H1 (cell line): ENCODE results near the gene LTBR. TPM values are rescaled to one million over a fixed set of nuclear protein-coding genes. Genes with fewer than 3 reads are reported as not detected.

Source experiments
- CTCF ChIA-PET: fragments of 300-600 bp; sonication (Branson Sonifier 250); formaldehyde crosslinking; loops from one replicate; lab custom pipeline; 2021; ENCODE audit not compliant: partially characterized antibody; lab: Charles Lee
- POLR2A ChIA-PET: fragments of 300-600 bp; sonication (Branson Sonifier 250); formaldehyde crosslinking; loops from one replicate; lab custom pipeline; 2021; ENCODE audit warnings: inconsistent platforms; ENCODE audit not compliant: partially characterized antibody; lab: Charles Lee
- DNase-seq, 2 experiments: peaks; one replicate each; pipeline versions ENCODE4 v3.0.0 to v3.0.0-alpha.2; 2010 to 2022; ENCODE audit warnings: low spot score in 2 of 2, low read depth in 1 of 2, mixed read lengths in 1 of 2
- FAIRE-seq: peaks from 2 replicates; lab custom pipeline; 2011; peaks lifted over from hg19 to GRCh38; lab: Jason Lieb, UNC
- H2AFZ ChIP-seq: 2 replicates; pipeline ENCODE4 v1.8.1; 2012; ENCODE audit warnings: low read length, inconsistent platforms
- H2AK5ac ChIP-seq: 2 replicates; pipeline ENCODE4 v1.6.1; 2013; ENCODE audit warnings: low read depth, low read length
- H2BK120ac ChIP-seq: replicated peaks from 2 replicates; pipeline ENCODE3; 2013; ENCODE audit warnings: low read depth, low read length, inconsistent platforms
- H2BK12ac ChIP-seq: 2 replicates; pipeline ENCODE4 v1.6.1; 2013; ENCODE audit warnings: low read depth, low read length
- H2BK15ac ChIP-seq: 2 replicates; pipeline ENCODE4 v1.6.1; 2013; ENCODE audit warnings: low read length
- H2BK20ac ChIP-seq: 2 replicates; pipeline ENCODE4 v1.6.1; 2013; ENCODE audit warnings: low read length
- H2BK5ac ChIP-seq: 2 replicates; pipeline ENCODE4 v1.6.1; 2013; ENCODE audit warnings: low read depth, low read length
- H3K14ac ChIP-seq: 2 replicates; pipeline ENCODE4 v1.6.1; 2013; ENCODE audit warnings: inconsistent platforms; ENCODE audit not compliant: insufficient read length
- H3K18ac ChIP-seq: 2 replicates; pipeline ENCODE4 v1.6.1; 2013; ENCODE audit warnings: low read length; ENCODE audit errors: extremely low read depth
- H3K23ac ChIP-seq: 2 replicates; pipeline ENCODE4 v1.6.1; 2013; ENCODE audit warnings: inconsistent platforms; ENCODE audit not compliant: insufficient read length
- H3K23me2 ChIP-seq: 2 replicates; pipeline ENCODE4 v1.6.1; 2013; ENCODE audit warnings: low read depth, low read length
- H3K27ac ChIP-seq: 2 replicates; pipeline ENCODE4 v1.6.1; 2011; ENCODE audit warnings: low read depth, low read length, inconsistent platforms
- H3K27me3 ChIP-seq, 4 experiments: replicated peaks in 1 of 4; 1 replicate in 1 of 4; 2 replicates in 3 of 4; pipeline versions ENCODE4 v1.6.1 to v1.8.1; 2011 to 2013; ENCODE audit warnings: low read length in 3 of 4, mild to moderate bottlenecking in 3 of 4, inconsistent platforms in 2 of 4, mixed read lengths in 2 of 4, moderate library complexity in 1 of 4; ENCODE audit not compliant: control insufficient read depth in 3 of 4, insufficient read depth in 3 of 4; ENCODE audit errors: extremely low read depth in 1 of 4
- H3K36me3 ChIP-seq, 4 experiments: 2 replicates each; pipeline versions ENCODE4 v1.6.1 to v1.8.1; 2011 to 2013; ENCODE audit warnings: mild to moderate bottlenecking in 4 of 4, low read length in 3 of 4, moderate library complexity in 2 of 4, control low read depth in 1 of 4, inconsistent platforms in 1 of 4; ENCODE audit not compliant: insufficient read depth in 4 of 4, control insufficient read depth in 2 of 4
- H3K4ac ChIP-seq: replicated peaks from 2 replicates; pipeline ENCODE3; 2013; ENCODE audit warnings: low read length, low read depth, mixed read lengths, inconsistent platforms; ENCODE audit not compliant: insufficient read length
- H3K4me1 ChIP-seq, 4 experiments: replicated peaks in 1 of 4; 1 replicate in 1 of 4; 2 replicates in 3 of 4; pipeline versions ENCODE4 v1.6.1 to v1.8.1; 2011 to 2013; ENCODE audit warnings: low read length in 3 of 4, inconsistent platforms in 2 of 4, mixed read lengths in 1 of 4; ENCODE audit not compliant: insufficient read depth in 4 of 4, control insufficient read depth in 3 of 4
- H3K4me2 ChIP-seq, 2 experiments: 2 replicates each; pipeline versions ENCODE4 v1.6.1 to v1.8.1; 2011 to 2013; ENCODE audit warnings: low read depth in 2 of 2, low read length in 2 of 2, control low read depth in 1 of 2, inconsistent platforms in 1 of 2, mild to moderate bottlenecking in 1 of 2; ENCODE audit not compliant: insufficient read depth in 1 of 2
- H3K4me3 ChIP-seq, 4 experiments: fragments of 200-600, 300-600 bp in 1 of 4; sonication (generic), shearing (Covaris generic), sonication (Bioruptor Twin) in 1 of 4; 2 replicates each; pipeline versions ENCODE4 v1.5.1 to v1.8.1; 2011 to 2016; ENCODE audit warnings: low read length in 4 of 4, low read depth in 3 of 4, control low read depth in 2 of 4, inconsistent platforms in 2 of 4, mild to moderate bottlenecking in 2 of 4, mixed read lengths in 1 of 4, moderate library complexity in 1 of 4; ENCODE audit not compliant: insufficient read depth in 2 of 4; ENCODE audit errors: extremely low read depth in 1 of 4
- H3K56ac ChIP-seq: replicated peaks from 2 replicates; pipeline ENCODE3; 2013; ENCODE audit warnings: low read depth, mild to moderate bottlenecking, mixed read lengths, low read length, inconsistent platforms; ENCODE audit not compliant: insufficient read length
- H3K79me1 ChIP-seq: 2 replicates; pipeline ENCODE4 v1.6.1; 2013; ENCODE audit warnings: low read depth, low read length, control low read depth
- H3K79me2 ChIP-seq, 2 experiments: 2 replicates each; pipeline versions ENCODE4 v1.6.1 to v1.8.1; 2012 to 2013; ENCODE audit warnings: low read length in 2 of 2, mild to moderate bottlenecking in 2 of 2, inconsistent platforms in 1 of 2; ENCODE audit not compliant: insufficient read depth in 2 of 2, control insufficient read depth in 1 of 2
- H3K9ac ChIP-seq, 4 experiments: replicated peaks in 1 of 4; 1 replicate in 1 of 4; 2 replicates in 3 of 4; pipeline versions ENCODE4 v1.6.1 to v1.8.1; 2011 to 2013; ENCODE audit warnings: low read depth in 3 of 4, low read length in 3 of 4, control low read depth in 2 of 4, mild to moderate bottlenecking in 2 of 4, moderate library complexity in 2 of 4, inconsistent platforms in 1 of 4; ENCODE audit errors: extremely low read depth in 1 of 4
- H3K9me3 ChIP-seq, 2 experiments: 2 replicates each; pipeline versions ENCODE4 v1.6.1 to v1.8.1; 2012 to 2013; ENCODE audit warnings: mild to moderate bottlenecking in 2 of 2, moderate library complexity in 2 of 2, control low read depth in 1 of 2, inconsistent platforms in 1 of 2, low read depth in 1 of 2, low read length in 1 of 2, mixed read lengths in 1 of 2; ENCODE audit not compliant: insufficient read depth in 2 of 2
- H4K20me1 ChIP-seq, 2 experiments: replicated peaks in 1 of 2; 2 replicates each; pipeline versions ENCODE3 to v1.8.1; 2011 to 2013; ENCODE audit warnings: inconsistent platforms in 2 of 2, low read length in 2 of 2, mild to moderate bottlenecking in 1 of 2; ENCODE audit not compliant: insufficient read depth in 2 of 2, control insufficient read depth in 1 of 2
- H4K5ac ChIP-seq: 2 replicates; pipeline ENCODE4 v1.6.1; 2013; ENCODE audit warnings: low read length, low read depth, mixed read lengths, inconsistent platforms; ENCODE audit not compliant: insufficient read length
- H4K8ac ChIP-seq: 2 replicates; pipeline ENCODE4 v1.8.0; 2013; ENCODE audit warnings: mild to moderate bottlenecking, moderate library complexity, low read length, inconsistent platforms; ENCODE audit not compliant: insufficient read depth; ENCODE audit errors: extremely low read depth
- H4K91ac ChIP-seq: replicated peaks from 2 replicates; pipeline ENCODE3; 2013; ENCODE audit warnings: low read length, mixed read lengths, inconsistent platforms; ENCODE audit not compliant: insufficient read length
- CHD2 ChIP-seq: IDR thresholded peaks from 2 replicates; pipeline ENCODE4 v1.6.1; 2012; ENCODE audit warnings: low read length, improper control_type of control experiment
- EGR1 ChIP-seq: IDR thresholded peaks from 2 replicates; pipeline ENCODE4 v1.6.1; 2011; ENCODE audit warnings: low read depth, low read length, borderline replicate concordance
- EZH2 ChIP-seq: fragments of 200-600 bp; sonication (generic); IDR thresholded peaks from 2 replicates; pipeline ENCODE4 v1.7.1; 2012; ENCODE audit warnings: low read depth, mild to moderate bottlenecking, moderate library complexity, low read length, inconsistent platforms; ENCODE audit not compliant: severe bottlenecking
- HDAC2 ChIP-seq, 2 experiments: fragments of 300-600 bp in 1 of 2; sonication (generic) in 1 of 2; IDR thresholded peaks; 2 replicates each; pipeline ENCODE4 v1.6.1; 2011 to 2012; ENCODE audit warnings: low read depth in 2 of 2, low read length in 2 of 2, mild to moderate bottlenecking in 2 of 2, moderate library complexity in 2 of 2, borderline replicate concordance in 1 of 2, inconsistent platforms in 1 of 2
- KDM4A ChIP-seq: IDR thresholded peaks from one replicate; pipeline ENCODE4 v1.7.1; 2012; ENCODE audit warnings: low read depth, mild to moderate bottlenecking, moderate library complexity, low read length, inconsistent platforms; ENCODE audit not compliant: severe bottlenecking
- POLR2A ChIP-seq, 2 experiments: IDR thresholded peaks; 1 replicate in 1 of 2; 2 replicates in 1 of 2; pipeline ENCODE4 v1.6.1; 2011; ENCODE audit warnings: low read depth in 2 of 2, low read length in 2 of 2, mild to moderate bottlenecking in 2 of 2; ENCODE audit errors: control extremely low read depth in 1 of 2
- SAP30 ChIP-seq: fragments of 300-600 bp; sonication (generic); IDR thresholded peaks from 2 replicates; pipeline ENCODE4 v1.7.1; 2012; ENCODE audit warnings: low read length, moderate library complexity, mild to moderate bottlenecking, inconsistent platforms; ENCODE audit not compliant: insufficient read depth, insufficient replicate concordance
- SIRT6 ChIP-seq: IDR thresholded peaks from one replicate; pipeline ENCODE4 v1.7.1; 2012; ENCODE audit warnings: low read length, inconsistent platforms
- SIX5 ChIP-seq: IDR thresholded peaks from 2 replicates; pipeline ENCODE4 v1.6.1; 2011; ENCODE audit warnings: mild to moderate bottlenecking, low read depth, low read length
- SP2 ChIP-seq: IDR thresholded peaks from 2 replicates; pipeline ENCODE4 v1.6.1; 2012; ENCODE audit warnings: mild to moderate bottlenecking, low read length, inconsistent platforms
- WGBS, 2 experiments: shearing (Covaris generic) in 1 of 2; methylation state at CpG; one replicate each; pipeline versions ENCODE4 v1.1.6 to v1.1.7; 2013 to 2015; ENCODE audit warnings: low lambda C conversion rate in 2 of 2, mixed read lengths in 2 of 2, inconsistent platforms in 1 of 2, low coverage in 1 of 2, missing lambda C conversion rate in 1 of 2; ENCODE audit not compliant: insufficient replicate concordance in 2 of 2, insufficient coverage in 1 of 2, insufficient read length in 1 of 2; ENCODE audit errors: extremely low coverage in 1 of 2, missing lambda C conversion rate in 1 of 2; 5-methylcytosine and 5-hydroxymethylcytosine counted together
- polyA plus RNA-seq, 7 experiments: library from polyadenylated mRNA; depleted of rRNA in 3 of 7; stranded (reverse) in 5 of 7; unstranded in 2 of 7; fragments of >200 nt in 5 of 7; fragments of 200-250 nt in 2 of 7; gene quantifications; 1 replicate in 5 of 7; 2 replicates in 1 of 7; 4 replicates in 1 of 7; pipeline versions ENCODE4 v1.2.1 to v1.2.3, GENCODE V29; 2011 to 2013; ENCODE audit warnings: missing spikeins in 2 of 7, mixed read lengths in 2 of 7
- total RNA-seq: library from RNA; stranded (reverse); fragmentation: NEBNext Ultra II Directional; extraction: Animal tissue kit (Norgen Biotek cat#: 25700); gene quantifications from 2 replicates; pipeline ENCODE4 v1.2.1, GENCODE V29; 2021

Gene LTBR
- total and polyA plus RNA-seq, 2 of the 8 experiments (the other 6 are each of a cell fraction or from before 2014, with no cell fraction given) = 5.1 to 6.3 TPM

DNA sequence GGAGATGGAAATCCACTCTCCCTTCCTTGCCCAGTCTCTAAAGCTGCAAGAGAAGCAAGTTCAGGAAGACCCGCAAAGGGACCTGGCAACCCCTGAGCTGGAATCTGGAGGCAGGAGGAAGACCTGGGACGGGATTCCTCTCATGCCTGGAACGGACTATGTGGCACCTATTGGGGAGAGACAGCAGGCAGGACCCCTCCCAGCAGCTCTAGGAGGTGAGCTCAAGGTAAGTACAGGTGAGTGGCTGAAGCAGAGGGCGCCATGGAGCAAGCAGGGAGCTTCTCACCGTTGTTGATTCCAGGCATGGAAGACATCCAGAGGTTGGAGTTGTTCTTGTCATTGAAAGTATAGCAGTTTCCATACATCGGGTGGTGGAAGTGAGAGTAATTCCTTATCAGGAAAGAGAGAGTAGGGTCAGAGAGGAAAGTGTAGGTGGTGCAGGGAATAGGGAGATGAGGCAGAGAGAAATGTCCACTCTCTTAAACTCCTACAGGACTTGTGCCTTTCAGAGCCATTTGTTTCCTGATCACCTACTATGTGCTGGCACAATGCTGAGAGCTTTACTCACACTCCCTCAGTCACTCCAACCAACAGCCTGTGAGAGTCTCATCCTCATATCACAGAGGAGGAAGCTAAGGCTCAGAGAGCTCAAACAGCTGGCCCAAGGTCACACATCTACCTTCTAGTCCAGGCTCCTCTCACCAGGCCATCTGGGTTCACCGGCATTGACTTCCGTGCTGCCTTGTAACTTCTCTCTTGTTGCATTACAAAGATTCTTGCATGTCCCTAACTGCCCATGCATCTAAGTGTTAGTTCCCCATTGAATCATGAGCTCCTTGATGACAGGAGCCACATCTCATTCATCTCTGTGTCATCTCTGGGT lies 28.2 kb upstream of the LTBR start:
- Histone ChIP-seq H3K18ac (no peak overlapping the region; the same call in 1 of the 2 replicates), H3K4me2 (no peak overlapping the region), H3K23ac (no peak overlapping the region), H3K79me1 (0 out of 2 replicates have a peak, but pooled peaks cover 2% of the 10 kb centered on the region), H4K5ac (no peak overlapping the region), H3K79me2 (no peaks in the 10 kb centered on the region), H3K27me3 (no peaks in the 10 kb centered on the region), H2BK120ac (no peak overlapping the region), H4K8ac (no peak overlapping the region), H2BK5ac (peak overlapping the region; percentile 73; the same call in 1 of the 2 replicates), H3K4ac (no peak overlapping the region), H4K20me1 (peaks cover 0 to 7% of the 10 kb centered on the region in 2 experiments), H3K14ac (no peak overlapping the region), H2BK20ac (peak overlapping the region; percentile 41; the same call in 1 of the 2 replicates), H3K27ac (no peak overlapping the region), H3K36me3 (peaks cover 2 to 47% (median 13%) of the 10 kb centered on the region in 4 experiments), H2BK15ac (no peak overlapping the region), H2AK5ac (no peak overlapping the region), H3K9ac (no peak overlapping the region), H2BK12ac (no peak overlapping the region), H3K4me3 (no peak overlapping the region), H3K56ac (no peak overlapping the region), H3K23me2 (no peaks in the 10 kb centered on the region), H2AFZ (no peak overlapping the region), H3K9me3 (no peaks in the 10 kb centered on the region), H3K4me1 (peaks cover 0 to 9% (median 0%) of the 10 kb centered on the region in 4 experiments; a peak in 4 of 7 replicates), H4K91ac (no peak overlapping the region)
- CTCF ChIA-PET = interaction anchor here (0.7 to 4.9 kb wide), 24 partner anchors 8 to 194 kb away, joined by 3 to 74 read pairs (median 6); partner anchors contain the start of genes LTBR, SCNN1A and TNFRSF1A
- DNase-seq = peak; percentile 53 to 74
- POLR2A ChIA-PET = interaction anchor here (0.7 to 10.6 kb wide), 15 partner anchors 12 to 115 kb away, joined by 3 to 141 read pairs (median 5); partner anchors contain the start of genes SCNN1A, TNFRSF1A and VAMP1
- WGBS, 2 experiments = 81% methylated on average over 8 of the region's 8 CpGs; no CpG with 5 or more reads in 1 of the 2 experiments
- no peak for FAIRE-seq
- TF ChIP-seq EGR1 (no peak), SP2 (no peak), SIRT6 (no peak), CHD2 (no peak), EZH2 (no peak), SIX5 (no peak), HDAC2 (IDR thresholded peaks at IDR 0.05; ENCODE audit: borderline replicate concordance in 1 of 2, low read depth in 2 of 2, low read length in 2 of 2) (no peak), POLR2A (IDR thresholded peaks at IDR 0.05; ENCODE audit: control extremely low read depth in 1 of 2, low read depth in 2 of 2, low read length in 2 of 2) (no peak), KDM4A (no peak), SAP30 (no peak)
